Osteocyte (in vitro differentiated cells): Measurements from ENCODE around the gene GAB2. TPM values are rescaled to one million over a fixed set of nuclear protein-coding genes. Genes with fewer than 3 reads are reported as not detected.
"Not testable (repeated sequence)": the region's sequence is repeated elsewhere in the genome, so short reads cannot be mapped to it uniquely, and the experiment has no call there.

Experiments used
- DNase-seq: peaks from one replicate; pipeline ENCODE4 v3.0.0; 2021; ENCODE audit warnings: mixed read lengths; ENCODE audit not compliant: unreplicated experiment; ENCODE audit errors: extremely low spot score
- H3K27ac Mint-ChIP-seq: one replicate; pipeline ENCODE4 v1.8.0; 2021; ENCODE audit warnings: mild to moderate bottlenecking, mixed read lengths; ENCODE audit not compliant: unreplicated experiment
- H3K27me3 Mint-ChIP-seq: one replicate; pipeline ENCODE4 v1.8.0; 2021; ENCODE audit warnings: mixed read lengths; ENCODE audit not compliant: unreplicated experiment
- H3K36me3 Mint-ChIP-seq: one replicate; pipeline ENCODE4 v1.8.0; 2021; ENCODE audit warnings: mixed read lengths; ENCODE audit not compliant: unreplicated experiment
- H3K4me1 Mint-ChIP-seq: one replicate; pipeline ENCODE4 v1.8.0; 2021; ENCODE audit warnings: mixed read lengths; ENCODE audit not compliant: unreplicated experiment
- H3K4me3 Mint-ChIP-seq: one replicate; pipeline ENCODE4 v1.8.0; 2021; ENCODE audit warnings: mild to moderate bottlenecking, moderate library complexity, mixed read lengths; ENCODE audit not compliant: unreplicated experiment
- H3K9me3 Mint-ChIP-seq: one replicate; pipeline ENCODE4 v1.8.0; 2021; ENCODE audit warnings: mixed read lengths; ENCODE audit not compliant: unreplicated experiment
- total RNA-seq: library from RNA; stranded (reverse); gene quantifications from 2 replicates; pipeline ENCODE4 v1.2.1, GENCODE V29; 2021
- TF ChIP-seq, protein P1 (sequence below): fragments of 200-600 bp; sonication (generic); IDR thresholded peaks from 2 replicates; pipeline ENCODE4 v1.5.0; 2021; ENCODE audit warnings: antibody characterized with exemption, mild to moderate bottlenecking, moderate library complexity

Gene GAB2
- total RNA-seq, 1 donor from 2014 or later, result 11.4 TPM

DNA sequence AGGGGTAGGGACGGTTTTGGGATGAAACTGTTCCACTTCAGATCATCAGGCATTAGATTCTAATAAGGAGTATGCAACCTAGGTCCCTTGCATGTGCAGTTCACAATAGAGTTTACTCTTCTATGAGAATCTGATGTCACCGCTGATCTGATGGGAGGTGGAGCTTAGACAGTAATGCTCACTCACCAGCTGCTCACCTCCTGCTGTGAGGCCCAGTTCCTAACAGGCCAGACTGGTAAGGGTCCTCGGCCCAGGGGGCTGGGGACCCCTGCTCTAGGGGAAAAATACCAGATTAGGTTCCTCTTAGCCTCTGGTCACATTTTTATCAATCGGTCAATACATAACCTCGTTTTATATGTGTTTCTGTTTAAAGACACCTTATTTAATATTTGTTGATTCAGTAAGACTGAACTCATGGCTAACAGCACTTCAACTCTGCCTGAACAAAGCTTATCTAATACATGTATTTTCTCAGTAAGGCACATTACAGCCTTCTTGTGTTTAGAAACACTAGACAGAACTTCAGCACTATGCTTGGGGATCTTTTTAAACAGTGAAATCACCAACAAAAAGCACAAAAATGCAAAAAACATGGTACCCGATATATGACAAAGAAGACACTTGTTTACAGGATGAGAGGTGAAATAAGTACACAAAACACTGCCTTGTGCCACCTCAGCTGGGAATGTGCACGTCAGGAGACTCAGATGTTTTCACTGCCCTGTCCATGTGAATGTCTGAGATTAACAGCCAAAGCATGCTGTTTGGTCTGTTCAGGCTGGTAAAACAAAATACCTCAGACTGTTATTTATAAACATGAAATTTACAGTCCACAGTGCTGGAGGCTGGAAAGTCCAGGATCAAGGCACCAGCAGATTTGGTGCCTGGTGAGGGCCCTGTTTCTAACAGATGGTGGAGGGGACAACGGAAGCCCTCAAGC is 121.4 kb downstream of the GAB2 start:
- no peak for DNase-seq
- H3K4me3 Mint-ChIP-seq, result no peak overlapping the region
- H3K27me3 Mint-ChIP-seq, result no peaks in the 10 kb centered on the region
- no peaks in the 10 kb centered on the region for H3K9me3 Mint-ChIP-seq
- H3K27ac Mint-ChIP-seq, result no peak overlapping the region
- no peaks in the 10 kb centered on the region for H3K36me3 Mint-ChIP-seq
- peaks cover 9% of the 10 kb centered on the region for H3K4me1 Mint-ChIP-seq
- TF ChIP-seq, protein P1, sequence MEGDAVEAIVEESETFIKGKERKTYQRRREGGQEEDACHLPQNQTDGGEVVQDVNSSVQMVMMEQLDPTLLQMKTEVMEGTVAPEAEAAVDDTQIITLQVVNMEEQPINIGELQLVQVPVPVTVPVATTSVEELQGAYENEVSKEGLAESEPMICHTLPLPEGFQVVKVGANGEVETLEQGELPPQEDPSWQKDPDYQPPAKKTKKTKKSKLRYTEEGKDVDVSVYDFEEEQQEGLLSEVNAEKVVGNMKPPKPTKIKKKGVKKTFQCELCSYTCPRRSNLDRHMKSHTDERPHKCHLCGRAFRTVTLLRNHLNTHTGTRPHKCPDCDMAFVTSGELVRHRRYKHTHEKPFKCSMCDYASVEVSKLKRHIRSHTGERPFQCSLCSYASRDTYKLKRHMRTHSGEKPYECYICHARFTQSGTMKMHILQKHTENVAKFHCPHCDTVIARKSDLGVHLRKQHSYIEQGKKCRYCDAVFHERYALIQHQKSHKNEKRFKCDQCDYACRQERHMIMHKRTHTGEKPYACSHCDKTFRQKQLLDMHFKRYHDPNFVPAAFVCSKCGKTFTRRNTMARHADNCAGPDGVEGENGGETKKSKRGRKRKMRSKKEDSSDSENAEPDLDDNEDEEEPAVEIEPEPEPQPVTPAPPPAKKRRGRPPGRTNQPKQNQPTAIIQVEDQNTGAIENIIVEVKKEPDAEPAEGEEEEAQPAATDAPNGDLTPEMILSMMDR, result no peak

DNA sequence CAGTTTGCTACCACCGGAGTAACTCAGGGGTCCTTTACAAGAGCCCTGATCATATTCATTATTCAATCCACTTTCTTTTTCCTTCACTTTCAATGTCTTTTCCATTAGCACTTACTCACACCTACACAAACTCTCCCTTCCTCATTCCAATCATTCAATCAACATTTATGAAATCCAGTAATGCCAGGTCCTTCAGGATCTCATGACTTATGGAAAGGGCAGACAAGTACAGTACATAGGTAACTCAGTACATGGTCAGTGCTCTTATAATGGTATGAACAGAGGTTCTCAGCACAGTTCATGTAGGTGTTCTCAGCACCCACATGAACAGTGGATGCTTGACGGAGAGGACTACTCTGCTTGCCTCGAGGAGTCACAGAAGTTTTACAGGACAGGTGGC is 122.3 kb downstream of the GAB2 start:
- TF ChIP-seq, protein P1, result no peak
- Mint-ChIP-seq H3K4me1 (peaks cover 9% of the 10 kb centered on the region), H3K9me3 (no peaks in the 10 kb centered on the region), H3K4me3 (no peak overlapping the region), H3K27ac (no peak overlapping the region), H3K36me3 (no peaks in the 10 kb centered on the region), H3K27me3 (no peaks in the 10 kb centered on the region)
- no peak for DNase-seq

DNA sequence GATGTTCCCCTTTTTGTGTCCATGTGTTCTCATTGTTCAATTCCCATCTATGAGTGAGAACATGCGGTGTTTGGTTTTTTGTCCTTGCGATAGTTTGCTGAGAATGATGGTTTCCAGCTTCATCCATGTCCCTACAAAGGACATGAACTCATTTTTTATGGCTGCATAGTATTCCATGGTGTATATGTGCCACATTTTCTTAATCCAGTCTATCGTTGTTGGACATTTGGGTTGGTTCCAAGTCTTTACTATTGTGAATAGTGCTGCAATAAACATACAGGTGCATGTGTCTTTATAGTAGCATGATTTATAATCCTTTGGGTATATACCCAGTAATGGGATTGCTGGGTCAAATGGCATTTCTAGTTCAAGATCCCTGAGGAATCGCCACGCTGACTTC is 123.5 kb downstream of the GAB2 start:
- DNase-seq, H3K27ac Mint-ChIP-seq, H3K27me3 Mint-ChIP-seq, H3K9me3 Mint-ChIP-seq, H3K36me3 Mint-ChIP-seq, H3K4me3 Mint-ChIP-seq, H3K4me1 Mint-ChIP-seq: not testable (repeated sequence)

GRCh38 chr11:78293536-78293935 is 124.1 kb downstream of the GAB2 start:
- Mint-ChIP-seq H3K36me3 (no peaks in the 10 kb centered on the region), H3K27me3 (no peaks in the 10 kb centered on the region), H3K27ac (no peak overlapping the region), H3K4me1 (peaks cover under 1% of the 10 kb centered on the region), H3K9me3 (peaks cover 2% of the 10 kb centered on the region), H3K4me3 (no peak overlapping the region)
- no peak for DNase-seq
- TF ChIP-seq, protein P1, result no peak

- H3K9me3 Mint-ChIP-seq, result peaks cover 4% of the 10 kb centered on the region
- no peak for DNase-seq
- no peak overlapping the region for H3K4me3 Mint-ChIP-seq
Measured at GRCh38 chr11:78292109-78292803, 125.4 kb downstream of the GAB2 start.

More at GRCh38 chr11:78292109-78292803, 125.4 kb downstream of the GAB2 start:
- Mint-ChIP-seq H3K4me1 (no peaks in the 10 kb centered on the region), H3K36me3 (no peaks in the 10 kb centered on the region), H3K27ac (no peak overlapping the region), H3K27me3 (no peaks in the 10 kb centered on the region)
- TF ChIP-seq, protein P1, result no peak
